Rectal smooth muscle tissue (tissue), 1 donor: ENCODE data around the gene LY6G6F.
A peak's percentile ranks its signal among the peaks of the same experiment; 100 is the strongest.

ENCODE experiments used
- H3K27ac ChIP-seq: one replicate; pipeline ENCODE4 v1.7.0; 2013; ENCODE audit warnings: low read depth, low read length, inconsistent platforms
- H3K27me3 ChIP-seq: one replicate; pipeline ENCODE4 v1.7.0; 2013; ENCODE audit warnings: low read length; ENCODE audit not compliant: control insufficient read depth, insufficient read depth
- H3K36me3 ChIP-seq: one replicate; pipeline ENCODE4 v1.7.0; 2013; ENCODE audit warnings: low read length; ENCODE audit not compliant: control insufficient read depth, insufficient read depth
- H3K4me1 ChIP-seq: one replicate; pipeline ENCODE4 v1.7.0; 2013; ENCODE audit warnings: low read length; ENCODE audit not compliant: control insufficient read depth, insufficient read depth
- H3K4me3 ChIP-seq: one replicate; pipeline ENCODE4 v1.7.0; 2013; ENCODE audit warnings: low read length
- H3K9ac ChIP-seq: one replicate; pipeline ENCODE4 v1.7.0; 2013; ENCODE audit warnings: low read length

Gene LY6G6F

DNA sequence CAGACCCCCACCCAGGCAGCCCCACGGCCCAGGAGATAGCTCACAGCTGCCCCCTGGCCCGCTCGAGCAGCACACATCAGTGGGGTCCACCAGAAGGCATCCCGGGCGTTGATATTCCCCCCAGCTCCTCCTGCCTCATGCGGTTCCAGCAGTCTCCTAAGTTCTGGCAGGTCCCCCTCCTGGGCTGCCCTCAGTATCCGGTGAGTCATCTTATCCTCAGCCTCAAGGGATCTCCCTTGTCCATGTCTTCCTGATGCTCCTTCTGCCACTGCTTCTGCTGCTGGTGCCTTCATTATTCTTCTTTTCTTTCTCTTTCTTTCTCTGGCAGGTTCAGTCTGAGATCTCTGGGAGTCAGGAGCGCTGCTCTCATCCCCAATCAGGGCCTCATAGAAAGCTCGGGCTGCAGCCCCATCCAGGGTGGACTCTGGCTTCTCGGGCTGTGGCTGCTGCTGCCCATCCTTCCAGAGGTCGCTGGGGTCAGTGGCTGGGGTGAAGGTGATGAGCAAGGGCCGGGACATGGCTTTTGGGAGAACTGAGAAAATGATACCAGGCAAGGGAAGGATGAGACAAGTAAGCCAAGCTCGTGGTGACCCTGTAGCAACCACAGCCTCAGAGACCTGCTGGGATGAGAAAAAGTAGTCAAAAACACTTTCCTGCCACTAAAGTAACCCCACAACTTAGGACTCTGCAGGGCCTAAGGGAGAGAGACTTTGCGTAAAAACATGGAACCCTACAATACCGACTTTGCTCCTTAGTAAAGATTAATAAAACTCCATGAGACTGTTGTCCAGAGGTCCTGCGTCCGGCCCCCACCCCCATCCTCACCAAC is 42.5 kb upstream of the LY6G6F start:
- H3K4me3 ChIP-seq: peak overlapping the region; percentile 73
- H3K27ac ChIP-seq: peak overlapping the region; percentile 90
- H3K4me1 ChIP-seq: peaks cover 26% of the 10 kb centered on the region
- H3K27me3 ChIP-seq: no peaks in the 10 kb centered on the region
- H3K36me3 ChIP-seq: peaks cover 19% of the 10 kb centered on the region
- H3K9ac ChIP-seq: peak overlapping the region; percentile 42

DNA sequence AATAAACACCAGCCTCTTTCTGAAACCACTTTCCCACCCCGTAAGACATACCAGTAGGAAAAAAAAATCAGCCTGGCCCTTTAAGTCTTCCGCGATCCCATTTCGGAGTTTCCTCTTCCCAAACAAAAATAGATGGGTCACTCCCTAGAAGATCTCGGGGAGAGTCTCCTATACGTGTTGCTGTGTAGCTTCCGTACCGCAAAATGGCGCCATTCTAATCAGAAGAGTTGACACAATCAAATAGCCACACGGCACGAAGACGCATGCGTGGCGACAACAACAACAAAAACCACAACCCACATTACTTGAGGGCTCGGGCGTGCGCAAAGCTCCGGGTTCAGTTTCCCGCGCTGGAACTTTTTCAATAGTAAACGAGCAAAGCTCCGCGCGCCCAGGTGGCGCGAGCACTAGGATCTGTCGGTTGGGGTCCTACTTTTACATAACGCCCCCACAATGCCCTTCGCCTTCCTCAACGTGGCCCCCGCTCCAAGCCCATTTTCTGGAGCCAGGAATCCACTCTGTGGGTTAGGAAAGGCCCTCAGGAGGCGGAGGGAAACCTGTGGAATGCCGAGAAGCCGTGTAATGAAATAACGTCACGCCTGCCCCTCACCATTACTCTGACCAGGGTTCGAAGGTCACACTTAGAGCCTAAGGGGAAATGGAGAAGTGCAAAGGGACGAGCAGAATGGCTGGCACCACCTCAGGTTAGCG is 41.7 kb upstream of the LY6G6F start, which contains the start of gene GPANK1:
GPANK1 (minus strand) TSS at position 208 of the 711 bp plus-strand sequence. CDS start 519 bp downstream, outside the sequence.
- H3K4me1 ChIP-seq: peaks cover 19% of the 10 kb centered on the region
- peaks cover 26% of the 10 kb centered on the region for H3K36me3 ChIP-seq
- no peaks in the 10 kb centered on the region for H3K27me3 ChIP-seq
- peak within 1 kb of the TSS; percentile 90 for H3K27ac ChIP-seq
- peak within 1 kb of the TSS; percentile 56 for H3K9ac ChIP-seq
- peak within 1 kb of the TSS; percentile 73 for H3K4me3 ChIP-seq

DNA sequence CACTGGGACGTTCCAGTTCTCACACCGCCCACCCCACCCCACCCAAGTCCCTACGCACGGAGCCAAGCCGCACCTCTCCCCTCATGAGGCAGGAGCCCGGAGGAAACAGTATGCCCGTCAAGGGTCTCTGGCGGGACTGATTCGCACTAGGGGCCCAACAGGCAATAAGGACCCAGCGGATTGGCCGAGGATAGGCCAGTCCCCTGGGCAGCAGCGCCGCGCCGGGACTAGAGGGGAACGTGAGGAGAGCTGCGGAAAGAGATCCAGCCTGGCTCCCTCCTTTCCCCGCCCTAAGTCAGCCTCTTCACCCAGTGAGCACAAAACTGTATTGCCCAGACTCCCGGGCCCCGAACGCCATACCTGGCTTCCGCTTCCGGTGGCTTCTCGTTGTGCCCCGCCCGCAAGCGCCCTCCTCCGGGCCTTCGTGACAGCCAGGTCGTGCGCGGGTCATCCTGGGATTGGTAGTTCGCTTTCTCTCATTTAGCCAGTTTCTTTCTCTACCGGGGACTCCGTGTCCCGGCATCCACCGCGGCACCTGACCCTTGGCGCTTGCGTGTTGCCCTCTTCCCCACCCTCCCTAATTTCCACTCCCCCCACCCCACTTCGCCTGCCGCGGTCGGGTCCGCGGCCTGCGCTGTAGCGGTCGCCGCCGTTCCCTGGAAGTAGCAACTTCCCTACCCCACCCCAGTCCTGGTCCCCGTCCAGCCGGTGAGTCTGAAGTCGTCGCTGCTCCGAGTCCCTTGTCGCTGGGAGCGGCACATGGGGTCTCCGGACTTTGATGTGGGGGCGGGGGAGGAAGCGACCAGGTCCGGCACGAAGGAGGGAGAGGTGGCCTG is 40.9 kb upstream of the LY6G6F start, which contains the start of gene CSNK2B:
CSNK2B (plus strand) TSS at position 580 of the 836 bp plus-strand sequence. CDS start 752 bp downstream, outside the sequence.
- peak within 1 kb of the TSS; percentile 73 for H3K4me3 ChIP-seq
- peaks cover 18% of the 10 kb centered on the region for H3K4me1 ChIP-seq
- peak within 1 kb of the TSS; percentile 79 for H3K9ac ChIP-seq
- peaks cover 33% of the 10 kb centered on the region for H3K36me3 ChIP-seq
- peak within 1 kb of the TSS; percentile 90 for H3K27ac ChIP-seq
- no peaks in the 10 kb centered on the region for H3K27me3 ChIP-seq

DNA sequence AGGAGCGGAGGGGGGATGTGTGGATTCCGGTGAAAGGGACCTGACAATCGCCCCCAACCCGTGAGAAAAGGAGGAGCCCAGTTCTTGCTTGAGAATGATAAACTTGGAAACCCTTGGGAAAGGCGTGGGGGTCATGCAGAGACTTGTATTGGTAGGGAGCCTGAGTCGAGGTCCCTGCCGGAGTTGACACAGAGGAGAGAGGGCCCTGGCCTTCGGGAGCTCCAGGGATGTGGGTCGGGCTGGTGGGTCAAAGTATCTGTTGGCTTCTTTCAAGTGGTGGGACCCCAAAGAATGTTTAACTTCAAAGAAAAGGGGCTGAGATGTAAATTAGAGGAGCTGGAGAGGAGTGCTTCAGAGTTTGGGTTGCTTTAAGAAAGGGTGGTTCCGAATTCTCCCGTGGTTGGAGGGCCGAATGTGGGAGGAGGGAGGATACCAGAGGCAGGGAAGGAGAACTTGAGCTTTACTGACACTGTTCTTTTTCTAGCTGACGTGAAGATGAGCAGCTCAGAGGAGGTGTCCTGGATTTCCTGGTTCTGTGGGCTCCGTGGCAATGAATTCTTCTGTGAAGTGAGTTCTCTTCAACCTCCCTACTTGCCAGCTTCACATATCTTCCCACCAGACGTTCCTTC is 40.2 kb upstream of the LY6G6F start:
- Histone ChIP-seq H3K9ac (peak overlapping the region; percentile 79), H3K36me3 (peaks cover 40% of the 10 kb centered on the region), H3K4me3 (peak overlapping the region; percentile 73), H3K27ac (peak overlapping the region; percentile 84), H3K27me3 (no peaks in the 10 kb centered on the region), H3K4me1 (peaks cover 18% of the 10 kb centered on the region)

DNA sequence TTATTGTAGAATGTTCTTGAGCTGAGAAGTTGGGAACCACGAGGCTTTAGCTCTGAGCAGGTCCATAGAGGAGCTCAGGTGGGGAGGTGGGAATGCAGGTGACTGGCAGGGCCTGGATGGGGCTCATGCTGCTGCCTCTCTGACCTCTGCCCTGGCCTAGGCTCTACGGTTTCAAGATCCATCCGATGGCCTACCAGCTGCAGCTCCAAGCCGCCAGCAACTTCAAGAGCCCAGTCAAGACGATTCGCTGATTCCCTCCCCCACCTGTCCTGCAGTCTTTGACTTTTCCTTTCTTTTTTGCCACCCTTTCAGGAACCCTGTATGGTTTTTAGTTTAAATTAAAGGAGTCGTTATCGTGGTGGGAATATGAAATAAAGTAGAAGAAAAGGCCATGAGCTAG is 37.0 kb upstream of the LY6G6F start, which contains the start of gene LY6G5B:
LY6G5B (plus strand) TSS at position 301 of the 400 bp plus-strand sequence. CDS start 975 bp downstream, outside the sequence.
- no peak within 1 kb of the TSS for H3K27ac ChIP-seq
- H3K36me3 ChIP-seq: peaks cover 51% of the 10 kb centered on the region
- H3K9ac ChIP-seq: no peak within 1 kb of the TSS
- no peaks in the 10 kb centered on the region for H3K27me3 ChIP-seq
- no peak within 1 kb of the TSS for H3K4me3 ChIP-seq
- H3K4me1 ChIP-seq: peaks cover 5% of the 10 kb centered on the region

DNA sequence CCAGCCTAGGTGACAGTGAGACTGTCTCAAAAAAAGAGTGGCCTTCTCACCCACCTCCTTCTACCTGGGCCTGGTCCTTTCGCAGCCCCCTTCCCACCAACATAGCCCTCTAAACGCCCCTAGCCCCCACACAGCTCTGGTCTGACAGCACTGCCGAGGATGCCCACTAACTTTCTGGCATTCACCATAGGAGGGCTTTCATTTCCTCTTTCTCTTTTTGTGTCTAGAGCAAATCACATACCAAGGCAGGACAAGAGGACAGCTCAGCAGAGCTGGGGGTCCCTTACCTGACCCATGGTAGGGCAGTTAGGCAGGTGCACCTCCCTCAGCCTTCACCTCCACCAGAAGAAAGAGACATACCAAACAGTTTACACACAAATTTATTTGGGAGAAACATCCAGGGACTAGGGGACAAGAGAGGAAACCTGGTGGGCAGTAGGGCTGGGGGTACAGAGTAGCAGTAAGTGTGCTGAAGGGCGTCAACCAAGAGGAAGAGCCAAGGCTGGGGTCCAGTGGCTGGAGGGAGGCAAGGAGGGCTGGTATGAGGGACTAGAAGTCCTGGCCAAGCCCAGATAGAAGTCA is 30.3 kb upstream of the LY6G6F start:
- no peak overlapping the region for H3K27ac ChIP-seq
- H3K9ac ChIP-seq: no peak overlapping the region
- no peaks in the 10 kb centered on the region for H3K27me3 ChIP-seq
- no peak overlapping the region for H3K4me3 ChIP-seq
- peaks cover 12% of the 10 kb centered on the region for H3K36me3 ChIP-seq
- peaks cover 8% of the 10 kb centered on the region for H3K4me1 ChIP-seq

DNA sequence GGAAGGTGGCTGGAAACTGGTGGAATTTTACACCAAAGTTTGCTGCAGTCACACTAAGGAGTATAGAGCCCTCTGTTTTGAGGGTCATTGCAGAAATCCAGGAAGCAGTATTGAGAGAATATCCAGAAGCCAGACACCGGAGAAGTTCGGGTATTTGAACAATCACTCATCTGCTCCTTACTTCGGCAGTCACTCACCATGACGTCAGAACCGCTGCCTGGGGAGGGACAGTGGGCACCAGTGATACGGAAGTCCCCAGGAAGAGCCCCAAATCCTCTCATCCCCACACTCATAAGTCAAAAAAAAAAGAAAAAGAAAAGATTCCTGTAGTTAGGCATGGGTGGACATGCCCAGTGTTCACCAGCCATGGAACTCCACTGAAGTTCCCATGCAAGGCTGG is 29.8 kb upstream of the LY6G6F start:
- Histone ChIP-seq H3K36me3 (peaks cover 7% of the 10 kb centered on the region), H3K4me1 (peaks cover 8% of the 10 kb centered on the region), H3K9ac (no peak overlapping the region), H3K27ac (no peak overlapping the region), H3K4me3 (no peak overlapping the region), H3K27me3 (no peaks in the 10 kb centered on the region)

DNA sequence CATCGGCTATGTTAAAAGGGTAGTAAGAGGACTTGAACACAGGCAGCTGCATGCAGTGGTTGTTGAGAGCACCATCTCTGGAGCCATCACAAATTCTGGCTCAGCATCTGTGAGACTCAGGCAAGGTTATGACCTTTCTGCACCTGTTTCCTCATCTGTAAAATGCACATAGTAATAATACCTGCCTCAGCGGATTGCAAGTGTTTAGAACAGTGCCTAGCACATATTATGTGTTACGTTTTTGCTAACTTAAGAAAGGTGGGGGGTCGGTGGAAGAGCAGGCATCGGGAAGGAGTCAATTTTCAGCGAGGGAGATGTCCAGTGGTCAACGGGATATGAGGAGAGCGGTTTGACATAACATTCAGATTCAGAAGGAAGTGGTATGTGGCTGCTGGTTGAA is 28.7 kb upstream of the LY6G6F start:
- peaks cover 8% of the 10 kb centered on the region for H3K4me1 ChIP-seq

DNA sequence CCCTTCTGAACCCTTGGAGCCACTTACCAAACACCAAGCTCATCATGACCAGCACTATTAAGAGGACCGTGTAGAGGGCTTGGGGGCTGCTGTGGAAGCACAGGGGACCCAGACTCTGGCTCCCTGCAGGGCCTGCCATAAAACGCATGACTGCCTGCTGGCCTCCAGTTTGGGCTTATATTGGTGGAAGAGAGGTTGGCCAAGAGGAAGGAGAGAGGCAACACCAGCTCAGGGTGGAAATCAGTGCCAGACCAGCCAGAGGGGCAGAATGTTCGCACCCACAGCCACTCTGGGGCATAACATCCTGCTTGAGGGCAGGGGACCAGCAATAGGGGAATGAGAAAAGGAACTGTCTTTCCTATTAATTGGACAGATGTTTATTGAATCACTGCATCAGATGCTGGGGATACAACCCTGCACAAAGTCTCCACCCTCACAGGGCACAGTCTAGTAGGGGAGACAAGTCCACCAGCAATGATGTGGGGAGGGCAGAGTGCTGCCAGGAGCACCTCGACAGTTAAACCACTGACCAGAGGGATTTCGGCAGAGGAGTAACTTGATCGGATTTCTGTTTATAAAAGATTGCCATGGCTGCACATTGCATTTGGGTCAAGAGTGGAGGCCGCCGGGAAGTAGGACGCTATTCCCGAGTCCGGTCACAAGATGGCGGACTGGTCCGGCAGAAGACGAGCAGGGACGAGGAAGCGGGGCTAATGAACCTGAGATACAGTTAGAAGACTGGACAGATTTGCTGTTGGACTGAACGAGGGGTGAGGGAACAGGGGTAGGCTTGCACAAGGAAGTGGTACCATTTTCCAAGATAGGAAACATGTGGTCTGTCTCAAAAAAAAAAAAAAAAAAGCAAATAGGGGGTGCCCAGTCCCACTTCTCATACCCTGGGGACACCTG is 26.2 kb upstream of the LY6G6F start, which contains the start of gene LY6G5C:
LY6G5C (minus strand) TSS at position 842 of the 909 bp plus-strand sequence; CDS start at position 148, 694 bp downstream.
- Histone ChIP-seq H3K36me3 (no peaks in the 10 kb centered on the region), H3K27ac (peak within 1 kb of the TSS; percentile 50), H3K4me1 (peaks cover 8% of the 10 kb centered on the region), H3K4me3 (peak within 1 kb of the TSS; percentile 75), H3K9ac (peak within 1 kb of the TSS; percentile 84), H3K27me3 (no peaks in the 10 kb centered on the region)

More for the DNA sequence above, 28.7 kb upstream of the LY6G6F start:
- H3K4me3 ChIP-seq: no peak overlapping the region
- H3K9ac ChIP-seq: no peak overlapping the region
- no peaks in the 10 kb centered on the region for H3K27me3 ChIP-seq
- H3K36me3 ChIP-seq: peaks cover 3% of the 10 kb centered on the region
- no peak overlapping the region for H3K27ac ChIP-seq

DNA sequence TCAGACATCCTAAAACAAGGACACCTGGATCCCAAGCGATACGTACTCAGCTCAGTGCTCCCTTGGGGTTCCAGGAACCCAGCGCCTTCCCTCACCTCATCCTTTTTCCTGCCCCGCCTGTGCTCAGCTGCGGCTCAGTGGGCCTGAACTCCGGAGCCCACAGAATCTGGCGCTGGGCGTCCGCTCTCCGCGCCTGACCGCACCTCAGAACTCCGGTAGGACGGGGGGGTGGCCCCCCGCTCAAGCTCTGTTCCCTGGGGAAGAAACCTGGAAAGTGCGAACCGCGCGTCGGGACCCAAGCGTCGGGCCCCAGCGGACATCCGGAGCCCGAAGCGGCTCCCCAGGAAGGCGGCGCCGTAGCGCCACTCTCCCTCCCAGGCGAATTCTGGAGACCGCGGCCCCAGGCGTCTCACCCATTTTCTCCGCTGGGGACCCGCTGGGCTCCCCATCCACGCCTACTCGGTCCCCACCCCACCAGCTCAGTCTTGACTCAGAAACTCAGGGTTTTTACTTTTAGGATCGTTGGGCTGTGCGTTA is 25.5 kb upstream of the LY6G6F start:
- Histone ChIP-seq H3K36me3 (peaks cover 4% of the 10 kb centered on the region), H3K4me1 (peaks cover 8% of the 10 kb centered on the region), H3K4me3 (peak overlapping the region; percentile 75), H3K27ac (peak overlapping the region; percentile 50), H3K27me3 (no peaks in the 10 kb centered on the region), H3K9ac (peak overlapping the region; percentile 84)
